ENCODE measurements around the gene CDCA4.

CDCA4 gene

GRCh38 chr14:104989236-104989950 lies 31.5 kb downstream of the CDCA4 start:
- DNase-seq (ENCODE audit: low read depth in 2 of 2) = no peak

DNA sequence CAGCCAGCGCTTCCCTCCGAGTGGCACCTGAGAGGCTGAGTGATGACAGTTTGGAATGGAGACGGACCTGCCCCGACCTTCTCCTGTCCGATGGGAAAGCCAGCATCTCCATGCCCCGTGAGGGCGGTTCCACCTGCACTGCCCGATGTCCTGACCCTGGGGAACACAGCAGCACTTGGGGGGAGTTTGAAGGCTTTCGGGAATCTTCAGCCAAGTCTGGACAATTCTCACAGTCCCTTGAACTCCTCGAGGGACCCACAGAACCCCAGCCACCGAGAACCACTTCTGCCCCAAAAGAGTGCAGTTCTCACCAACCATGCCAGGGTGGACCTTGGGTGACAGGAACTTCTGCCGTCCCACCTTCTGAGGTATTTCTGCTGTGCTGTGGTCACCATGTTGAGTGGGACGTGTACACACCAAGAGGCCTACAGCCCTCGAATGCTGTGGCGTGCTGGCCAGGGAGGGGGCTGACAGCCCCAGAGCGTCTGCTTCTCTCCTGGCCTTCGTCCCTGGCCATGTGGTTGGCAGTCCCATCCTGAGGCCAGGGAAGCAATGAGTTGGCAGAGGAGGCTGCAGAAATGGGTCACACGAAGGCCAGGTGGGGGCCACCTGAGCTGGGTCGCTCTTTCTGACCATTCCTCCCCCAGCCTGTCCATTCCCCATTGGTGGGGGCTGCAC lies 34.3 kb downstream of the CDCA4 start:
- DNase-seq (ENCODE audit: low read depth in 2 of 2) = no peak

- DNase-seq (ENCODE audit: low read depth in 2 of 2) = peak; percentile 72 to 84
Measured at GRCh38 chr14:104985675-104986486, 35.0 kb downstream of the CDCA4 start, which contains the start of gene CLBA1. TSS of gene CLBA1 (plus strand) at chr14:104985788. CDS start at chr14:104986432, 644 bp downstream.

DNA sequence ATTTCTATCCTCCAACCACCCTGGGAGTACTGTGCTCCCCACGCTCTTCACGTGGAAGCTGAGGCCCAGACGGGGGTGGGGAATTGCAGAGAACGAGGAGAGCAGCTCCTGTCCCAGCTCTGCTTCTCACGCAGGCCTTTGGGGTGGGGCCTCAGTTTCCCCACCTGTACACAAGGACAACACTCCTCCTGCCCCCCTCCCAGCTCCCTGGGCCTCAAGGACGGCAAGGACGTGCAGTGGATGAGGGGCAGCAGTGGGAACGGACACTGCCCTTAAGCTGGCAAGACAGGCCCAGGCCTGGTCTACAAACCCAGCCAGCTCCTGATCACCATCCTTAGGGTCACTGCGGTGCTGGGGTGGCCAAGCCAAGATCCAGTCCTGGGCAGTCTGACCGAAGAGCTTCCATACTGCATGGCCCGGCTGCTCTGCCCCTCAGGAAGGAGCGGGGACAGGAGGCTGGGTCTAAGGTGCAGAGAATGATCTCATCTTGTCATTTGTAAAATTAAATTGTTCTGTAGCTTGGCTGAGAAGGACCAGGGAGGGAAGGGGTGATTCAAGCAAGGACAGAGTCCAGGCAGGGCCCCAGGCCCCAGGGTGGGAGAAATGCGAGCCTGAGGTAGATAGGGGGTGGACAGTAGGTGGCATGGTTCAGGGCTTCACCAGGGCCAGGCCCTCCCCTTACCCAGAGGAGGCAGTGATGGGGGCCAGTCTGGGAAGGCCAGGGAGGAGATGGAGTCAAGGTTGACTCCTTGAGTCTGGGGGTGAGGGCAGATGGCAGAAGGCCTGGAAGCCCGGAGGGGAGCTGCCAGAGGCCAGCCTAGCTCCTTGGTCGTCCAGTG lies 36.6 kb downstream of the CDCA4 start:
- no peak for DNase-seq (ENCODE audit: low read depth in 2 of 2)

GRCh38 chr14:104983231-104983721 lies 37.6 kb downstream of the CDCA4 start:
- no peak for DNase-seq (ENCODE audit: low read depth in 2 of 2)

DNA sequence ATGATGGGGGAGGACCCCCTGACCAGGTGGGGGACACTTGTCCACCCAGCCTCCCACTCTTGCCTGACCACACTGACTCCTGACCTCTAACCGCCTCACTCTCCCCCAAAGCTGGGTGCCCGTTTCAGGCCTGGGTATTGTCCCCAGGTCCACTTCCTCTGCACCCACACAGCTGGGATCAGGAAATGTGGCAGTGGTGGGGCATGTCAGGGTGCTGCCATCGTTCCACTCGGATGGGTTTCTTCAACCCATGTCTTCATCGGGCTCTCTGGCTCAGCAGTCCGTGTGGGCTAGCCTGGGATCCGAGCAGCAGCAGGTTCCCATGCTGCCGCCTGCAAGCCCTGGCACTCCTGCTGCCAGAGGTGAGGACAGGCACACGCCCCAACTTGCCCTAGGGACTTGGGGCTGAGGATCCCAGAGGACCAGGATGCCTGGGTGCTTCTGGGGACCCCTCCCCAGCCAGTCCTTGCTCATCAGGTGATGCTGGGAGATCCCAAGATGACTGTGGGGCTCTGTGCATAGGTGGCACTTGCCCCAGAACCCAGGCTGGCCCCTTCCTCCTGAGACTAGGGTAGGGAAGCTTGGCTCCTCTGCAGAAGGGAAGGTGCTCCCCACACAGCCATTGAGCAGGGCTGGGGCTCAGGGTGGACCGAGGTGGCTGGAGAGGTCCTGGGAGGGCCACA lies 38.2 kb downstream of the CDCA4 start:
- DNase-seq (ENCODE audit: low read depth in 2 of 2) = no peak

DNA sequence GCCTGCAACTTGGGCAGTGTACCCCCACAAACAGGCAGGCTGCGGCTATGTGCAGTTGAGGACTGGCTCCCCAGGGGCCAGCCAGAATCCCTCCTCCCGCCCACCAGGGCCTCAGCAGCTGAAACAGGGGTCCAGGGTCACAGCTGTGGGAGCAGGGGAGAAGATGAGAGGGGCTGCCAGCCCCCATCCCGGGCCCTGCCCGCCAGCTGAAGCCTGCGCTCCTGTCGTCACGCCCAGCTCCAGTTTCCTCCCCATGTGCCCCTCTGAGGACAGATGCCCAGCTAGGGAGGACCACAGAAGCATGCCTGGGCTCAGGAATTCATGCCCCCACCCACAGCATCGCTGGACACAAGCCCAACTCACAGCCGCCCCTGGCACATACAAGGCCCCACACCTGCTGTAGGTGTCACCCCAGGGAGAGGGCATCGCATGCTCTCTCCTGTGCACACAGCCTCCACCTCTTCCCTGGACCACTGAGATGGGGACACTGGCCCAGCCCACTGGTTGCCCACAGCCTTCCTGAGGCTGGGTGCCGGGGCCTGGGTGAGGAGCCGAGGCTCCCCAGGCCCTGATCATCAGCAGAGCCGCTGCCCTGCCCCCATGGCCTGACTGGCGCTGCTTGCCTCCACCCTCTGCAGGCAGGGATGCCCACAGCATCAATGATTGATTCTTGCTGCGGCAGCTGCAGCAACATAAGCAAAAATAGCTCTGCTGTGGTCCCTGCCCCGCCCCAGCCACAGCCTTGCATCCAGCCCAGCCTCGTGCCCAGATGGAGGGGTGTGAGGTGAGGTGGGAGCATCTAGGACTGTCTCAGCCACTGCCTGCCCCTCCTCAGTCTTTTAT lies 39.0 kb downstream of the CDCA4 start:
- no peak for DNase-seq (ENCODE audit: low read depth in 2 of 2)

DNA sequence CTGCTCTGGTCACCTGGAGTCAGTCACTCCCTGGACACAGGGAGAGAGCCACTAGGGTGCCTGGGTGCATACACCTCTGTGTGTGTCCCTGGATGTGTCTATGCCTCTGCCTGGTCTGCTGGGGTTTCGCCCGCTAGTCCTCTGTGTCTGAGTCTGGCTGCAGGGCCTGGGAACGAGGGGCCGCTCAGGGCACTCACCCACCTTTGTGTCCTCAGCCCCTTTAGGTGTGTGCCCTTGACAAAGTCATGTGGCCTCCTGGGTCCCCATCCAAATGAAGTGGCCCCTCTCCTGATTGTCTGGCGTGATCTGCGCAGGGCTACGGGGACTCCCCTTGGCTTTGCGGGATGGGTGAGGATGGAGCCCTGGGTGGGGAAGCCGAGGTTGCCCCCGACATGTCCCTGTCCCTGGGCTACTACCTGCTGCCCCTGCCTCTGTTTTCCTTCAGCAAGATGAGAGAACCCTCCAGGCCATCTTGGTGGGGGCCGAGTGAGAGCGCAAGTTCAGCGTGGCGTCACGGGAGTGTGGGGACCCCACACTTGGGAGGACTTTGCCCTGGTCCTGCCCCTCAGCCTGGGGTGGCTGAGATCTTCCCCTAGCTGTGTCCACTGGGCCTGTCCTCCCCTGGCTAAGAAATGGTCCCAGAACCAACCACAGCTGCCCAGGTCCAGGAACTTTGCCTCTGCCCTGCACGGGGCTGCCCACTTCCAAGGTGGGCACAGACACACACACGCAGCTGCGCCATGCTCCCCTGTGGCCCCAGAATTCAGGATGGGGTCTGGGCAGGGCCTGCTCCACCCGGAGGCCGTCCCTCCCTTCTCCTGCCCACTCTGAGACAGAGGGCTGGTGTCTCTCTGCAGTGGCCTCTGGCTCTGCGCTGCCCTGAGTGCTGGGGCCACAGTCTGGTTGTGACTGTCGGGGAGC lies 40.0 kb downstream of the CDCA4 start:
- no peak for DNase-seq (ENCODE audit: low read depth in 2 of 2)

- DNase-seq (ENCODE audit: low read depth in 2 of 2) = no peak
Measured at GRCh38 chr14:104979758-104980610, 40.9 kb downstream of the CDCA4 start.

DNA sequence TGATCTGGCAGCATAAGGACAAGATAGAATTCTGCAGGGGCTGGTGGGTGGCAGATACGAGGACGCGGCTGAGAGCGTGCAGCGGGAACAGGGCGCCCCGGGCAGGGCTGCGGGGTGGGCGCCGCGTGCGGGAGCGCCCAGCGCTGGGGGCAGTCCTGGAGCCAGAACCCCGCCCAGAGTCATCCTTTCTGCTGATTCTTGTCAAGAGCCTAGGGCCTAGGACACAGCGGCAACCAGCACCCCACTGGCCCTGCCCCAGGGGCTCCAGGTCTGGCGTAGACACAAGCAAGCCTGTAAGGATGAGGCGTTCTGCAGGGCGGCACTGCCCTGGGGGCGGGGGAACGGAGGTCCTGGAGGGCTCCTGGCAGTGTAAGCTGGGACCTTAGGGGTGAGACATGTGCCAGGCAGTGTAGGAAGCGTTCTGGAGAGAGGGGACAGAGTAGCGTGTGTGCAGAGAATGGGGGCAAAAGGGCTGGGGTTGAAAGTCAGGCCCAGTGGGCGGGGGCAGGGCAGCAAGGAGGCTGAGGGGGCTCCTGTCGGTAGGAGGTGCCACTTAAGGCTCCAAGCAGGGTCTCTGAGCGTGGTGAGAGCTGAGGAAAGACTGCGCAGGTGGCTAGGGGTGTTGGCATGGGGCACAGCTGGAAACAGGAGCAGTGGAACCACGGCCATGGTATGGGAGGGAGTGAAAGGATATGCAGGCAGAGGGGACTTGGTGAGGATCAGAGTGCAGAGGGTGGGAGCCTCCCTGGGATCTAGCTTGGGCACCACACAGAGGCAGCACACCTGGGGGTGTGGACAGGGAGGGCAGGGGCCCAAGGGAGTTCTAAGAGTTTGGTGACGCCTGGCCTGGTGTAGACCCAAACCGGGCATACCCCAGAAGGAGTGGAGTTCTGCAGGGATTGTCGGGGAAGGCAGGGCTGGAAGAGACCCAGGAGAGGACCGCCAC lies 41.9 kb downstream of the CDCA4 start:
- DNase-seq (ENCODE audit: low read depth in 2 of 2) = no peak

DNA sequence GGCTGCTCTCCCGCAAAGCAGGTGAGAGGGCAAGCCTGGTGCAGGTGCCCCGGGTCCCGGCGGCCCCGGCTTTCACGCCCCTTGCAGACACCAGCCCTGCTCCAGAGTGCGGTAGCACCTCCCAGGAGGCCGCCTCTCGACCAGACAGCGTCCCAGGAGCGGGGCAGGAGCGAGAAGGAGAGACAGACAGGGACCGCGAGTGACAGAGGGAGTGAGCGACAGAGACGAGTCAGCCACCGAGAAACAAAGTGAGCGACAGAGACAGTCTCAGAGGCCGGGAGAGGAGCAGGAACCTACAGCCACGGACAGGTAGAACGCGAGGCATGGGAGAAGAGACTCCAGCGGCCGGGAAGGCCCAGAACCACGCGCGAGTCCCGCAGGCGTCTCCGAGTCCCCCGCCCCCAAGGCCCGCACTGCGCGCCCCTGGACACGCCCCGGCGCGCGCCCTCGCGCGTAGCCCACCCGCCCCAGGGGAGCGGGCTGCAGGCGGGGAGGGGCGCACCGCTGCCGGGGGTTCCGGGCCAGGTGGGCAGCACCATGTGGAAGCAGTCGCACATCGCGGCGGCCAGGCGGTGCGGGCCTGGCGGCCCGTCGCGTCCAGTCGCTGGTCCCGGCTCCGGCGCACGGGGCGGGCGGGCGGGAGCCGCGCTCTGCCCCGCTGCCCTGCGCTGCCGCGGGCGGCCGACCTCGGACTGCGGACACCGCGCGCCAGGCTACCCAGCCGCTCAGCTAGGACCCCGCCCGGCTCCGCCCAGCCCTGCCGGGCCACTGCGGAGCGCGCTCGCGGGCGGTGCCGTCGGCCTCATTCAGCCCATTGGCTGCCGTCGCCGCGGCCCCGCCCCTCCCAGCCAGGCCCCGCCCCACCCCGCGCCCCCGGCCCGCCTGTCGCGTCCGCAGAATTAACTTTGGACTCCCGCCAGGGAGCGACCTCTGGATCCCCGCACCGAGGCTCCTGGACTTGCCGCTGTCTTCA lies 42.9 kb downstream of the CDCA4 start, which contains the start of gene AHNAK2:
TSS of gene AHNAK2 (minus strand) at position 694 of the 973 bp plus-strand sequence. CDS start at position 557, 137 bp downstream.
- peak in 1 of 2 donors; percentile 51 for DNase-seq (ENCODE audit: low read depth in 2 of 2)

GRCh38 chr14:104977008-104977680 lies 43.7 kb downstream of the CDCA4 start:
- DNase-seq (ENCODE audit: low read depth in 2 of 2) = no peak

GRCh38 chr14:104976198-104977007 lies 44.5 kb downstream of the CDCA4 start:
- DNase-seq (ENCODE audit: low read depth in 2 of 2) = peak; percentile 71 to 81
